ENCODE results near the gene CADM2.

Gene CADM2

GRCh38 chr3:85228966-85229365 is 270.2 kb downstream of the CADM2 start:
- no peak for DNase-seq (ENCODE audit: low read depth)
- no peak for TF ChIP-seq CTCF (IDR thresholded peaks at IDR 0.05; ENCODE audit: control insufficient read depth, insufficient read depth, low read depth, low read length, missing control alignments)

GRCh38 chr3:85244091-85244490 is 285.3 kb downstream of the CADM2 start:
- no peak for TF ChIP-seq CTCF (IDR thresholded peaks at IDR 0.05; ENCODE audit: control insufficient read depth, insufficient read depth, low read depth, low read length, missing control alignments)
- no peak overlapping the region for H3K4me3 ChIP-seq (ENCODE audit: control insufficient read depth, low read depth, low read length)

More at GRCh38 chr3:85228966-85229365, 270.2 kb downstream of the CADM2 start:
- H3K4me3 ChIP-seq (ENCODE audit: control insufficient read depth, low read depth, low read length), result no peak overlapping the region

GRCh38 chr3:85244519-85244918 is 285.7 kb downstream of the CADM2 start:
- TF ChIP-seq CTCF (IDR thresholded peaks at IDR 0.05; ENCODE audit: control insufficient read depth, insufficient read depth, low read depth, low read length, missing control alignments), result no peak
- H3K4me3 ChIP-seq (ENCODE audit: control insufficient read depth, low read depth, low read length), result no peak overlapping the region
- no peak for DNase-seq (ENCODE audit: low read depth)

More at GRCh38 chr3:85244091-85244490, 285.3 kb downstream of the CADM2 start:
- no peak for DNase-seq (ENCODE audit: low read depth)

- TF ChIP-seq CTCF (IDR thresholded peaks at IDR 0.05; ENCODE audit: control insufficient read depth, insufficient read depth, low read depth, low read length, missing control alignments), result no peak
- H3K4me3 ChIP-seq (ENCODE audit: control insufficient read depth, low read depth, low read length), result no peak overlapping the region
- DNase-seq (ENCODE audit: low read depth), result no peak
These were observed 293.0 kb downstream of the CADM2 start for GRCh38 chr3:85251766-85252165.

GRCh38 chr3:85252686-85253085 is 293.9 kb downstream of the CADM2 start:
- TF ChIP-seq CTCF (IDR thresholded peaks at IDR 0.05; ENCODE audit: control insufficient read depth, insufficient read depth, low read depth, low read length, missing control alignments), result no peak
- DNase-seq (ENCODE audit: low read depth), result no peak
- H3K4me3 ChIP-seq (ENCODE audit: control insufficient read depth, low read depth, low read length), result no peak overlapping the region

- H3K4me3 ChIP-seq (ENCODE audit: control insufficient read depth, low read depth, low read length), result no peak overlapping the region
- no peak for TF ChIP-seq CTCF (IDR thresholded peaks at IDR 0.05; ENCODE audit: control insufficient read depth, insufficient read depth, low read depth, low read length, missing control alignments)
- no peak for DNase-seq (ENCODE audit: low read depth)
These were observed 295.9 kb downstream of the CADM2 start for GRCh38 chr3:85254738-85255137.

GRCh38 chr3:85255949-85256348 is 297.2 kb downstream of the CADM2 start:
- TF ChIP-seq CTCF (IDR thresholded peaks at IDR 0.05; ENCODE audit: control insufficient read depth, insufficient read depth, low read depth, low read length, missing control alignments), result no peak
- H3K4me3 ChIP-seq (ENCODE audit: control insufficient read depth, low read depth, low read length), result no peak overlapping the region
- DNase-seq (ENCODE audit: low read depth), result no peak
